ENCODE measurements around the gene MCHR1. TPM values are rescaled to one million over a fixed set of nuclear protein-coding genes. Genes with fewer than 3 reads are reported as not detected.

MCHR1 gene
- total and polyA plus RNA-seq, 4 donors: 0.23 to 2.4 (median 1.1) TPM

GRCh38 chr22:40635940-40636379 is 43.3 kb upstream of the MCHR1 start:
- peak; percentile 53 for DNase-seq (ENCODE audit: low spot score)
- Histone ChIP-seq H3K9ac (ENCODE audit: low read depth in 1 of 2, low read length in 2 of 2) (peak overlapping the region in 1 of 2 donors; percentile 48), H3K27ac (ENCODE audit: low read depth in 1 of 2, low read length in 2 of 2) (peak overlapping the region; percentile 80 to 82), H3K27me3 (ENCODE audit: control insufficient read depth in 4 of 4, insufficient read depth in 4 of 4, low read length in 3 of 4) (no peaks in the 10 kb centered on the region), H3K9me3 (ENCODE audit: control insufficient read depth in 4 of 4, low read length in 3 of 4) (no peaks in the 10 kb centered on the region), H3K4me3 (ENCODE audit: low read depth in 1 of 3, low read length in 3 of 3) (peak overlapping the region; percentile 68 to 84 (median 80)), H3K36me3 (ENCODE audit: control insufficient read depth in 4 of 4, insufficient read depth in 3 of 4, low read depth in 1 of 4, low read length in 3 of 4) (no peaks in the 10 kb centered on the region), H3K4me1 (ENCODE audit: control insufficient read depth in 4 of 4, insufficient read depth in 4 of 4, low read length in 3 of 4) (peaks cover 4 to 16% (median 12%) of the 10 kb centered on the region in 4 donors)
- WGBS: 1% methylated on average over 31 of the region's 31 CpGs
- no peak for TF ChIP-seq YY1 (IDR thresholded peaks at IDR 0.05)
- no peak for TF ChIP-seq HNF4A (conservative IDR thresholded peaks at IDR 0.05)
- no peak for TF ChIP-seq ZBTB33 (IDR thresholded peaks at IDR 0.05)
- no peak for TF ChIP-seq EGR1 (IDR thresholded peaks at IDR 0.05; ENCODE audit: low read depth in 2 of 2)
- TF ChIP-seq GABPA (IDR thresholded peaks at IDR 0.05 in 1 of 2, conservative IDR thresholded peaks at IDR 0.05 in 1 of 2): no peak
- TF ChIP-seq FOXA2 (IDR thresholded peaks at IDR 0.05): no peak
- no peak for TF ChIP-seq REST (IDR thresholded peaks at IDR 0.05)
- no peak for TF ChIP-seq ATF3 (IDR thresholded peaks at IDR 0.05)
- TF ChIP-seq HNF4G (IDR thresholded peaks at IDR 0.05): no peak
- no peak for TF ChIP-seq MAX (IDR thresholded peaks at IDR 0.05)
- no peak for TF ChIP-seq FOXA1 (IDR thresholded peaks at IDR 0.05)
- TF ChIP-seq SP1 (IDR thresholded peaks at IDR 0.05): no peak
- no peak for TF ChIP-seq RXRA (IDR thresholded peaks at IDR 0.05)
- TF ChIP-seq JUND (IDR thresholded peaks at IDR 0.05): no peak

- H3K27me3 ChIP-seq (ENCODE audit: control insufficient read depth in 4 of 4, insufficient read depth in 4 of 4, low read length in 3 of 4): no peaks in the 10 kb centered on the region
- H3K9ac ChIP-seq (ENCODE audit: low read depth in 1 of 2, low read length in 2 of 2): peak within 1 kb of the TSS; percentile 94 to 96
- H3K4me1 ChIP-seq (ENCODE audit: control insufficient read depth in 4 of 4, insufficient read depth in 4 of 4, low read length in 3 of 4): peaks cover 4 to 16% (median 12%) of the 10 kb centered on the region in 4 donors
- H3K4me3 ChIP-seq (ENCODE audit: low read depth in 1 of 3, low read length in 3 of 3): peak within 1 kb of the TSS; percentile 84 to 91 (median 87)
- H3K27ac ChIP-seq (ENCODE audit: low read depth in 1 of 2, low read length in 2 of 2): peak within 1 kb of the TSS; percentile 87 to 91
- H3K36me3 ChIP-seq (ENCODE audit: control insufficient read depth in 4 of 4, insufficient read depth in 3 of 4, low read depth in 1 of 4, low read length in 3 of 4): no peaks in the 10 kb centered on the region
- under 1% methylated on average over 82 of the region's 82 CpGs for WGBS
- no peaks in the 10 kb centered on the region for H3K9me3 ChIP-seq (ENCODE audit: control insufficient read depth in 4 of 4, low read length in 3 of 4)
- peak; percentile 99 for DNase-seq (ENCODE audit: low spot score)
- TF ChIP-seq MAX (IDR thresholded peaks at IDR 0.05) (peak; percentile 94), HNF4A (conservative IDR thresholded peaks at IDR 0.05) (peak; percentile 47 to 65), GABPA (IDR thresholded peaks at IDR 0.05 in 1 of 2, conservative IDR thresholded peaks at IDR 0.05 in 1 of 2) (peak; percentile 71 to 93), ZBTB33 (IDR thresholded peaks at IDR 0.05) (peak; percentile 41), CTCF (IDR thresholded peaks at IDR 0.05; ENCODE audit: low read depth, low read length, missing input control) (peak; percentile 6), RAD21 (IDR thresholded peaks at IDR 0.05) (peak in 1 of 2 donors; percentile 27), HNF4G (IDR thresholded peaks at IDR 0.05) (no peak)
Measured at GRCh38 chr22:40636380-40637182, 42.7 kb upstream of the MCHR1 start, which contains the start of gene MRTFA. Gene MRTFA (minus strand): TSS chr22:40636719.
